MCF 10A (cell line): ENCODE data around the gene ZNF423. TPM values are rescaled to one million over a fixed set of nuclear protein-coding genes. Genes with fewer than 3 reads are reported as not detected.

ENCODE experiments used
- BruUV-seq: library from RNA; stranded (reverse); fragments of 400-500 nt; replicated peaks from 2 replicates; lab custom pipeline; 2021; lab: Mats Ljungman, UMichigan
- CTCF ChIA-PET: fragments of 300-600 bp; sonication (Branson Sonifier 250); formaldehyde crosslinking; extraction: SDS; loops from one replicate; lab custom pipeline; 2021; ENCODE audit warnings: antibody characterized with exemption, inconsistent platforms; lab: Yijun Ruan, JAX
- POLR2A ChIA-PET: fragments of 300-600, 350-650 bp; sonication (Branson Sonifier 250); formaldehyde crosslinking; extraction: SDS; loops from one replicate; lab custom pipeline; 2020; ENCODE audit warnings: antibody characterized with exemption, inconsistent platforms; lab: Yijun Ruan, JAX
- DNase-seq: peaks from one replicate; pipeline ENCODE4 v3.0.0-alpha.2; 2018; ENCODE audit not compliant: unreplicated experiment
- H3K27ac Mint-ChIP-seq: one replicate; pipeline ENCODE4 v1.8.0; 2022; ENCODE audit warnings: mild to moderate bottlenecking, low read depth, mixed read lengths; ENCODE audit not compliant: unreplicated experiment
- H3K27me3 Mint-ChIP-seq: one replicate; pipeline ENCODE4 v1.8.0; 2022; ENCODE audit warnings: mixed read lengths; ENCODE audit not compliant: insufficient read depth, unreplicated experiment
- H3K36me3 Mint-ChIP-seq: one replicate; pipeline ENCODE4 v1.8.0; 2022; ENCODE audit warnings: mild to moderate bottlenecking, moderate library complexity, mixed read lengths; ENCODE audit not compliant: insufficient read depth, unreplicated experiment
- H3K4me1 Mint-ChIP-seq: one replicate; pipeline ENCODE4 v1.8.0; 2022; ENCODE audit warnings: mixed read lengths; ENCODE audit not compliant: insufficient read depth, unreplicated experiment
- H3K4me3 Mint-ChIP-seq: one replicate; pipeline ENCODE4 v1.8.0; 2022; ENCODE audit warnings: mild to moderate bottlenecking, moderate library complexity, mixed read lengths; ENCODE audit not compliant: unreplicated experiment
- H3K9me3 Mint-ChIP-seq: one replicate; pipeline ENCODE4 v1.8.0; 2022; ENCODE audit warnings: mixed read lengths; ENCODE audit not compliant: unreplicated experiment
- CTCF ChIP-seq: fragments of 200-600 bp; IDR thresholded peaks from one replicate; pipeline ENCODE4 v1.8.0; 2022; ENCODE audit warnings: antibody characterized with exemption, mild to moderate bottlenecking; ENCODE audit not compliant: unreplicated experiment
- intact Hi-C: fragments of 100-400 bp; cut with micrococcal nuclease; formaldehyde crosslinking; loops from 2 replicates; pipeline ENCODE4 v1.14.1; 2022
- total RNA-seq: library from RNA; stranded (reverse); gene quantifications from 2 replicates; pipeline ENCODE4 v1.2.3, GENCODE V29; 2022

ZNF423 gene
- total RNA-seq, 1 experiment from 2014 or later = not detected

- Mint-ChIP-seq H3K4me3 (no peak overlapping the region), H3K4me1 (no peaks in the 10 kb centered on the region), H3K27ac (no peak overlapping the region), H3K9me3 (no peaks in the 10 kb centered on the region), H3K27me3 (peaks cover 44% of the 10 kb centered on the region), H3K36me3 (no peaks in the 10 kb centered on the region)
- BruUV-seq = no TSS peak
- CTCF ChIA-PET = interaction anchor here (0.8 kb wide), 1 partner anchor 367 kb away, joined by 3 read pairs; no protein-coding TSS in a partner anchor
- no peak for TF ChIP-seq CTCF
- no peak for DNase-seq
- intact Hi-C loops = loop anchor here (5.0 kb wide), 2 partner anchors 367 to 432 kb away; partner anchors contain the start of gene ZNF423
- POLR2A ChIA-PET = no interaction called here
Observed at GRCh38 chr16:49490321-49490705, 365.6 kb downstream of the ZNF423 start.

DNA sequence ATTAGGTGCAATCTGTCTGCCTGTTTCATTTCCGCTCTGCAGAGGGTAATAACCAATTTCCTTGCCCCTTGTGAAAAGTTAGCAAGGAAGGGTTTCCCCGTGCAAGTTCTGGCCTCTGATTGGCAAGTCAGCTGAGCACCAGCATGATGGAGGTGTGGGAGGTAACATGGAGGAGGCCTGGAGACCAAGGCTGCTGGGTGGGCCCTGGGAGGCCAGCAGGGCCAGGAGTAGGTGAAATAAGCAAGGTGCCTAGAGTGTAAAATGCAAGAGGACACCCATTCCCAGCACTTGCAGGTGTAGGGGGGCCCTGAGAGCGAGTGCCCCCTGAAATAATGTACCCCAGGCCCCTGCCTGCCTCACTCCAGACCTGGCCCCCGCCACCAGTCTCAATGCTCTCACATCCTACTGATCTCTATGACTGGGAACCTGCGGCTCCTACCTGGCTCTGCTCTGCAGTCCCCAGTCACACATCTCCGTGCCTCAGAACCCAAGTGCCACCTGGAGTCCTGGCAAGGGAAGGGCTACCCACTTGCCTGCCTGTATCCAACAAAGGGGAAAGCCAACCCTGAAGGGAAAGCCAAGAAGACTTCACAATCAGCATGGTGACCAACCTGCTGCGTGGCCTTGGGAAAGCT is 366.1 kb downstream of the ZNF423 start:
- Mint-ChIP-seq H3K36me3 (no peaks in the 10 kb centered on the region), H3K27me3 (peaks cover 44% of the 10 kb centered on the region), H3K4me1 (no peaks in the 10 kb centered on the region), H3K9me3 (no peaks in the 10 kb centered on the region), H3K4me3 (no peak overlapping the region), H3K27ac (no peak overlapping the region)
- ChIA-PET POLR2A (no interaction called here), CTCF (interaction anchor here (0.8 kb wide), 1 partner anchor 368 kb away, joined by 3 read pairs; no protein-coding TSS in a partner anchor)
- no TSS peak for BruUV-seq
- no peak for TF ChIP-seq CTCF
- intact Hi-C loops = loop anchor here (5.0 kb wide), 2 partner anchors 367 to 432 kb away; partner anchors contain the start of gene ZNF423
- no peak for DNase-seq

DNA sequence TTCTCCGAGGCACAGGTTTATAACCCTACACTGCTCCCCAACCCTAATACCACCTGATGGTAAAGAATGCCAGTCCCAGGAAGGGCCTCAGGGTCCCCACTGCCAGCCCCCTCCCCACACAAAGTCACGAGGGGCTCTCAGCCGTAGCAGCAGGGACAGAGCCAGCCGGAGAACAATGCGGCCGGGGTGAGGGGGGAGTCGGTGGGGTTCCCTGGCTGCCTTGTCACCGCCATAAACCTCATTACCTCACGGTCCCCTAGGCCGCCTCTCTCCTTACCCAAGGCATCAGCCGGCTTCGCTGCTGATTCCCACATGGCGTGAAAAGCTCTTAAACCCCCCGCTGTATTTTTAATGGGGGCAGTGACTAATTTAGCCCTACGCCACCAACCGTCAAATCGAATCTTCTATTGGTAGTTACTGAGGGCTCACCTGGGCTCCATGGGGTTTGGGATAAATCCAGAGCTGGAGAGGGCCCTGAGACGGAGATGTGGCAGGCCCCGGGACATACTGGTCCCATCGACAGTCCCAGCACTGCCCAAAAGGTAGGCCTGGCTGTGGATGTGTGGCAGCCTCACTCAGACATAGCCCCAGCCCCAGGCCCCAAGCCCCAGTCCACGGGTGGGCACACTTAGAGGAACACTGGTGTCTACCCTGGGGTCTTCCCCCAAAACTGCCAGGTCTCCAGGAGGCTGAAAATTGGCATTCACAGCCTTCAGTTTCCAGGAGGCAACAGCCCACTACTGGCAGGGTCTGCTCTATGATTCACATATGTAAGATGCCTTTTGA is 367.0 kb downstream of the ZNF423 start:
- ChIA-PET CTCF (interaction anchor here (0.6 kb wide), 1 partner anchor 119 kb away, joined by 3 read pairs; no protein-coding TSS in a partner anchor), POLR2A (no interaction called here)
- intact Hi-C loops = no loop called here
- Mint-ChIP-seq H3K36me3 (no peaks in the 10 kb centered on the region), H3K27ac (no peak overlapping the region), H3K4me1 (no peaks in the 10 kb centered on the region), H3K27me3 (peaks cover 44% of the 10 kb centered on the region), H3K9me3 (no peaks in the 10 kb centered on the region), H3K4me3 (no peak overlapping the region)
- no peak for DNase-seq
- no peak for TF ChIP-seq CTCF
- no TSS peak for BruUV-seq

DNA sequence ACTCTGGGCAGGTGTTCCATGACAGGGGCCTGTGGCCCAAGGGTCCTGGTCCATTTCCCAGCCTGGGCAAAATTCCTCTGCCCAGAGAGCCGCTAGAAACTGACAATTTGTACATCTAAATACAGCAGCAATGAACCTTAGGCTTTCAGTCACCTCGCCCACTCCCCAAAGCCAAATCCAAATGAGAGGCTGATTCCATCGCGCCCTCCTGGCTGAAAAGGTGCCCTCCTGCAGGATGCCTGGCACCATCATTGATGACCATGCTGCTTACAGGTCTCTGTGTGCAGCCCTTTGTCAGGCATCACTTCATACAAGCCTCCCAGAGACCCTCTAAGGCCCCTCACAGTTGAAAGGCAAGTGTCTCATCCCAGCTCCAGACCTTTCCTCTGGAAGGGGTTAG is 367.6 kb downstream of the ZNF423 start:
- no TSS peak for BruUV-seq

More for the DNA sequence above, 367.6 kb downstream of the ZNF423 start:
- intact Hi-C loops = no loop called here
- Mint-ChIP-seq H3K9me3 (no peaks in the 10 kb centered on the region), H3K4me1 (no peaks in the 10 kb centered on the region), H3K36me3 (no peaks in the 10 kb centered on the region), H3K27ac (no peak overlapping the region), H3K4me3 (no peak overlapping the region), H3K27me3 (peaks cover 47% of the 10 kb centered on the region)
- DNase-seq = no peak
- CTCF ChIA-PET = interaction anchor here (0.6 kb wide), 1 partner anchor 120 kb away, joined by 3 read pairs; no protein-coding TSS in a partner anchor
- POLR2A ChIA-PET = no interaction called here
- TF ChIP-seq CTCF = no peak
